Karpas-422 (cell line): ENCODE data around the gene HDAC4. TPM values are rescaled to one million over a fixed set of nuclear protein-coding genes. Genes with fewer than 3 reads are reported as not detected.
A peak's percentile ranks its signal among the peaks of the same experiment; 100 is the strongest.

Experiments
- DNase-seq: peaks from one replicate; pipeline ENCODE4 v3.0.0-alpha.2; 2015
- H2AFZ ChIP-seq: fragments of 200-600 bp; sonication (generic); 2 replicates; pipeline ENCODE4 v1.6.1; 2014; ENCODE audit warnings: antibody characterized with exemption, low read length, mixed read lengths
- H3K27ac ChIP-seq: fragments of 200-600 bp; sonication (generic); 2 replicates; pipeline ENCODE4 v1.5.1; 2014; ENCODE audit warnings: mild to moderate bottlenecking, low read length, moderate library complexity
- H3K27me3 ChIP-seq: fragments of 200-600 bp; sonication (generic); 2 replicates; pipeline ENCODE4 v1.6.1; 2014; ENCODE audit warnings: low read length, mixed read lengths
- H3K36me3 ChIP-seq: fragments of 200-600 bp; sonication (generic); 2 replicates; pipeline ENCODE4 v1.6.1; 2014; ENCODE audit warnings: low read length, mixed read lengths; ENCODE audit not compliant: insufficient read depth
- H3K4me1 ChIP-seq: fragments of 200-600 bp; sonication (generic); 2 replicates; pipeline ENCODE4 v1.6.1; 2014; ENCODE audit warnings: mild to moderate bottlenecking, low read length, mixed read lengths
- H3K4me2 ChIP-seq: fragments of 200-600 bp; sonication (generic); 2 replicates; pipeline ENCODE4 v1.6.1; 2014; ENCODE audit warnings: low read length, low read depth, mild to moderate bottlenecking; ENCODE audit not compliant: poor library complexity, severe bottlenecking
- H3K4me3 ChIP-seq: fragments of 200-600 bp; sonication (generic); 2 replicates; pipeline ENCODE4 v1.5.1; 2014; ENCODE audit warnings: mild to moderate bottlenecking, antibody characterized with exemption, low read length, mixed read lengths
- H3K79me2 ChIP-seq: fragments of 200-600 bp; sonication (generic); 2 replicates; pipeline ENCODE4 v1.6.1; 2014; ENCODE audit warnings: mild to moderate bottlenecking, low read length, mixed read lengths
- H3K9ac ChIP-seq: fragments of 200-600 bp; sonication (generic); 2 replicates; pipeline ENCODE4 v1.6.0; 2014; ENCODE audit warnings: low read length
- H3K9me2 ChIP-seq: fragments of 200-600 bp; sonication (generic), shearing (Covaris generic); replicated peaks from 2 replicates; pipeline ENCODE4 v1.6.0; 2014; ENCODE audit warnings: mild to moderate bottlenecking, low read length, moderate library complexity; ENCODE audit not compliant: insufficient read depth
- H3K9me3 ChIP-seq: fragments of 300-700, 200-600 bp; sonication (generic); 2 replicates; pipeline ENCODE4 v1.6.1; 2014; ENCODE audit warnings: low read length, mixed read lengths
- H4K20me1 ChIP-seq: fragments of 200-600 bp; sonication (generic); 2 replicates; pipeline ENCODE4 v1.6.1; 2014; ENCODE audit warnings: mild to moderate bottlenecking, antibody characterized with exemption, low read length, low read depth; ENCODE audit not compliant: insufficient read depth
- total RNA-seq: library from RNA; depleted of rRNA; stranded (reverse); fragments of >200 nt; shearing (Covaris generic); gene quantifications from 2 replicates; pipeline ENCODE4 v1.2.3, GENCODE V29; 2014; ENCODE audit warnings: low replicate concordance

The HDAC4 gene
- total RNA-seq, 1 experiment from 2014 or later: 8.5 TPM

GRCh38 chr2:239380831-239381708 is 19.8 kb downstream of the HDAC4 start:
- Histone ChIP-seq H3K79me2 (no peaks in the 10 kb centered on the region), H3K9me2 (no peaks in the 10 kb centered on the region), H2AFZ (no peak overlapping the region), H3K4me1 (peaks cover 30% of the 10 kb centered on the region), H3K4me3 (peak overlapping the region; percentile 59), H3K4me2 (peak overlapping the region; percentile 78), H4K20me1 (peaks cover 64% of the 10 kb centered on the region), H3K9ac (peak overlapping the region; percentile 48; the same call in 1 of the 2 replicates), H3K9me3 (no peaks in the 10 kb centered on the region), H3K36me3 (no peaks in the 10 kb centered on the region), H3K27me3 (no peaks in the 10 kb centered on the region), H3K27ac (peak overlapping the region; percentile 87)
- DNase-seq: peak; percentile 79

DNA sequence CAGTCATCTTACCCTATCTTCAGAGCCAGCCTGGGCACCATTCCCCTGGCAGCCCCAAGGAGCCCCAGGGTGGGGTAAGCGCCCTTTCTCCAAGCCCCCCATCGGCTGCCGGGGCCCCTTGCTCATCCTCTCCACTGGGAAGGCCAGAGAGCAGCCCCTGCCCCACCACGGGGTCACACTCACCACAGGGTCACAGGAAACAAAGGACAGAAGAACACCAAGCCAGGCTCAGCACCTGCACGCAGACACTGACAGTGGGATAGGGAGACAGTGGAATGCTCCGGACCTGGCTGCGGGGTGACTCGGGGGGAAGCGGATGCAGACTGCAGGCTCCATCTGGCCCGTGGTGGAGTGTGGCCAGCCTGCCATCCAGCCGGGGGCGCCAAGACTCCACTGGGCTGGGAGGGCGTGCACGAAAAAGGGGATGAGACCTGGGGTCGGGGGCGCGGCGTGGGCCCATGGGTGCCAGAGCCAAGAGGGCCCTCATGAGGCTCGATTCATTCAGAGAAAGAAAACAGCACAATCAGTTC is 21.1 kb downstream of the HDAC4 start:
- H3K9ac ChIP-seq: no peak overlapping the region

DNA sequence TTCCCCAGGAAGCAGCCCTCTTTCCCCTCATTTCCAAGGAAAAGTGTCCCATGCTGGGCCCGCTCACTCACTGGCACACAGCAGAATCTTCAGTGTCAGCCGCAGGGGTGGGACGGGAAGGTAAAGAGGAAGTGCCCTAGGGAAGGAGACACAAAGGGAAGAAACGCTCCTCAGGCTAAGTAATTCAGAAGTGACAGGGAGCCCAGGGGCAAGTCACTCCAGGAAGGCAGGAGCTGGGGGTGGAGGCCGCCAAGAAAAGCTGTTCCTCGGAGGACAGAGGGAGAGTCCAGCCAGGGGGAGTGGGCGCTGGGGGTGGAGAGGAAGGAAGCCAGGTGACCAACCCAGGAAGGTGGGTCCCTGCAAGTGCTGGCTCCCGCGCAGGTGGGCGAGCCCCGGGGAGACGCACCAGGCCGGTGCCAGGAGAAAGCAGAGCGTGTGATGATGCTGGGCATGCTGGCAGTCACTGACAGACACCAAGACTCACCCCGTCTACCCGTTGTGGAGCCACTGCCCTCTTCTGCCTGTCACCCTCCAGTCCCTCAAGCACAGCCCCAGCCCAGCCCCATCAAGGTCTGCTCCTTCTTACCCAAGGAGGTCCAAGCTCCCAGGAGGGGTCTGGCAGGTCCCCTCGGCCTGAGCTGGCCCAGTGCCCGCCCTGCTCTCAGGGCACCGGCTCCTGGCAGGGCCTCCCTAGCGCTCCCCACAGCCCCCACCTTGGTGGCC is 21.7 kb downstream of the HDAC4 start:
- Histone ChIP-seq H3K9me3 (no peaks in the 10 kb centered on the region), H3K4me1 (peaks cover 30% of the 10 kb centered on the region), H3K36me3 (no peaks in the 10 kb centered on the region), H3K27me3 (no peaks in the 10 kb centered on the region), H3K9me2 (no peaks in the 10 kb centered on the region), H3K79me2 (no peaks in the 10 kb centered on the region), H2AFZ (no peak overlapping the region), H3K4me3 (no peak overlapping the region), H3K27ac (no peak overlapping the region), H3K9ac (no peak overlapping the region), H4K20me1 (peaks cover 63% of the 10 kb centered on the region), H3K4me2 (no peak overlapping the region)
- no peak for DNase-seq

More for the DNA sequence above, 21.1 kb downstream of the HDAC4 start:
- Histone ChIP-seq H3K4me2 (no peak overlapping the region), H2AFZ (no peak overlapping the region), H3K9me3 (no peaks in the 10 kb centered on the region), H3K27ac (no peak overlapping the region), H3K27me3 (no peaks in the 10 kb centered on the region), H3K36me3 (no peaks in the 10 kb centered on the region), H3K4me1 (peaks cover 30% of the 10 kb centered on the region), H3K4me3 (no peak overlapping the region), H4K20me1 (peaks cover 64% of the 10 kb centered on the region), H3K9me2 (no peaks in the 10 kb centered on the region), H3K79me2 (no peaks in the 10 kb centered on the region)
- no peak for DNase-seq

DNA sequence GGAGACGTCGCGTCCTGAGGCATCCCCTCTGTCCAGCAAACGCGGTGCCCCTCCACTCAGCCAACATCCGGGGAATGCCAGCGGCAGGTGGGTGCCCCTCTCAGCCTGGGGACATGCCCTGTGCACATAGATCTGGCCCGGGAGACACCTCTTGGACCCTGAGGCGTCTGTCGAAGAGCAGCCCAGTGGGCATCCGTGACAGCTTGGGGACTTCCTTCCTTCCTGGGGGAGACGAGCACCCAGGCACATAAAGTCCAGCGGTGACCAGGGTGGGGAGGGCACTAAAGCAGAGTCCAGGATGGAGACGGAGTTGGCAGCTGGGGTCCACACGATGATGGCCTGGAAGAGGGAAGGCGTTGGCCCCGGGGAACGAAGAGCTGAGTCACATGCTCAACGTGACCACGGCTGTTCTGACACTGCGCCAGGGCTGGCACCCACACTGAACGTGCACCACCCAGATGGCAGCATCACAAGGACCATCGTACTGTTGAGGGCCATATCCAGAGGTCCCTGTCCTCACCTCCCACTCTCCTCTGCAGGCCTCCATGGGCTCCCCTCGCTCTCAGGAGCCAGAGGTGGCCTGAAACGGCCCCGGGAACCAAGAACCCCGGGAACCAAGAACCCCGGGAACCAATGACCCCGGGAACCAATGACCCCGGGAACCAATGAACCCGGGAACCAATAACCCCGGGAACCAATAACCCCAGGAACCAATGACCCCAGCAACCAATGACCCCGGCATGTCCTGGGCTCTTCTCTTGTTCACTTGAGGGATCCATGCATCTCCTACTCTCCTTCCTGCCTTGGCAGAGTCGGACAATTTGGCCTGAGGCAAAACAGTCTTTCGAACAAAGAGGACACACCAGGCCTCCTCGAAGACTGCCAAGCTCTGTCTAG is 22.6 kb downstream of the HDAC4 start:
- H3K79me2 ChIP-seq: no peaks in the 10 kb centered on the region

DNA sequence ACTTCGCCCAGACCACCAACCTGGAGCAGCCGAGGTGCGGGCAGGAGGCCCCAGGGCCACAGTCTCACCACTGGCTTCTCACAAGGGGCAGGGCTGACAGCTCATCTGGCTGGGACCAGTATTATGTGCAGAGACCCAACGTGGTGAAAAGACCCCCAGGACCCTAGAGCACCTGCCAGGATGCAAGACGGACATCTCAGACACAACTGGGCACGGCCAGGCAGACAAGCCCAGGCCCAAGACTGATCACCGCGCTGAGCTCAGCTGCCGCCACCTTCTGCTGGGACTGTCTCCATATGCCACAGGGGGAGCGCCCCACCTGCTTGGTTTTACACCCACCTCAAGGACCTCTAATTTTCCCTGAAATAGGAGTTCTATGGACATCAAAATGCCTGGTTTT is 23.2 kb downstream of the HDAC4 start:
- H4K20me1 ChIP-seq: peaks cover 59% of the 10 kb centered on the region
- peaks cover 24% of the 10 kb centered on the region for H3K4me1 ChIP-seq
- no peaks in the 10 kb centered on the region for H3K27me3 ChIP-seq
- H3K79me2 ChIP-seq: no peaks in the 10 kb centered on the region
- no peak overlapping the region for H2AFZ ChIP-seq
- H3K9me3 ChIP-seq: no peaks in the 10 kb centered on the region
- no peak overlapping the region for H3K4me2 ChIP-seq
- H3K9ac ChIP-seq: no peak overlapping the region
- DNase-seq: no peak
- H3K9me2 ChIP-seq: no peaks in the 10 kb centered on the region
- no peaks in the 10 kb centered on the region for H3K36me3 ChIP-seq
- no peak overlapping the region for H3K27ac ChIP-seq
- H3K4me3 ChIP-seq: no peak overlapping the region

More for the DNA sequence above, 22.6 kb downstream of the HDAC4 start:
- H3K9me3 ChIP-seq: no peaks in the 10 kb centered on the region
- H3K27me3 ChIP-seq: no peaks in the 10 kb centered on the region
- no peak overlapping the region for H3K4me3 ChIP-seq
- no peak overlapping the region for H3K9ac ChIP-seq
- DNase-seq: no peak
- no peak overlapping the region for H2AFZ ChIP-seq
- no peak overlapping the region for H3K27ac ChIP-seq
- no peaks in the 10 kb centered on the region for H3K9me2 ChIP-seq
- H3K4me2 ChIP-seq: no peak overlapping the region
- peaks cover 30% of the 10 kb centered on the region for H3K4me1 ChIP-seq
- H3K36me3 ChIP-seq: no peaks in the 10 kb centered on the region
- H4K20me1 ChIP-seq: peaks cover 60% of the 10 kb centered on the region

DNA sequence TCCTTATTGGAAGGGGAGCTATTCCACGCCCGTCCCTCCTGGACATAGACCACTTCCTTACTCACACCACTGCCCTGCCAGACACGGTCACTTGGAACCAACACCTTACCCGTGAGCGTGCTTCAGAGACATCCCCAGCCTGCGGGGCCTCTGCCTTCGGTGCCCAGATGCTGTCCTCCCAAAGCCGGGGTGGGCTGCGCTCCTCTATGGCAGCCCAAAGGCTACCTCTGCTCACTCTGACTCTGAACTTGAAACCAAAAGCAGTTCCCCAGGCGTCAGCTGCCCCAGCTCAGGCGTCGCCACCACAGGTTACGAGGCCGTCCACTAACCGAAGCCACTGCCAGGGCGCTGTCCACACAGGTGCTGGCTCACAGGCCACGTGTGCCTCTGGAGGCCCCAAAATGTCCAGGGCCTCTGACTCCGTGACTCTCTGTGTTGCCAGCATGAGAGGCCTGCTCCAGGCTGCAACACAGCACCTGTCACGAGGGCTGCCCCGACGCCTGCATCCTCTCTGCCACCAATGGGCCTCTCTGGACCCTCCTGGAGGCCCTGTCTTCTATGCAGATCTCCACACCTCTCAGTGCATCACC is 23.8 kb downstream of the HDAC4 start:
- no peaks in the 10 kb centered on the region for H3K27me3 ChIP-seq
- H3K27ac ChIP-seq: no peak overlapping the region
- H3K79me2 ChIP-seq: no peaks in the 10 kb centered on the region
- H3K9ac ChIP-seq: no peak overlapping the region
- no peak overlapping the region for H2AFZ ChIP-seq
- no peaks in the 10 kb centered on the region for H3K9me2 ChIP-seq
- H4K20me1 ChIP-seq: peaks cover 56% of the 10 kb centered on the region
- H3K4me2 ChIP-seq: no peak overlapping the region
- no peak overlapping the region for H3K4me3 ChIP-seq
- H3K9me3 ChIP-seq: no peaks in the 10 kb centered on the region
- H3K36me3 ChIP-seq: no peaks in the 10 kb centered on the region
- no peak for DNase-seq
- peaks cover 19% of the 10 kb centered on the region for H3K4me1 ChIP-seq

GRCh38 chr2:239376351-239376750 is 24.5 kb downstream of the HDAC4 start:
- Histone ChIP-seq H3K4me3 (no peak overlapping the region), H3K27me3 (no peaks in the 10 kb centered on the region), H4K20me1 (peaks cover 57% of the 10 kb centered on the region), H3K36me3 (no peaks in the 10 kb centered on the region), H3K4me1 (peaks cover 12% of the 10 kb centered on the region), H3K9me3 (no peaks in the 10 kb centered on the region), H3K9me2 (no peaks in the 10 kb centered on the region), H3K27ac (no peak overlapping the region), H3K9ac (no peak overlapping the region), H3K79me2 (no peaks in the 10 kb centered on the region), H3K4me2 (no peak overlapping the region), H2AFZ (no peak overlapping the region)
- DNase-seq: no peak
